Upper lobe of left lung (tissue), 6 donors: ENCODE data around the gene PLSCR4. TPM values are rescaled to one million over a fixed set of nuclear protein-coding genes. Genes with fewer than 3 reads are reported as not detected.
"Not testable (repeated sequence)": the region's sequence is repeated elsewhere in the genome, so short reads cannot be mapped to it uniquely, and the experiment has no call there.

Experiments
- ATAC-seq, 2 donors: fragments of 200-7000 bp; cut with Tn5 transposase; one replicate each; pipeline ENCODE4 v1.9.1; 2022; ENCODE audit warnings: mild to moderate bottlenecking in 2 of 2, moderate library complexity in 2 of 2; ENCODE audit not compliant: low FRiP score in 2 of 2
- DNase-seq, 2 donors: peaks; one replicate each; pipeline ENCODE4 v3.0.0-alpha.2; 2019 to 2020
- H3K27ac ChIP-seq, 4 donors: fragments of 200-600 bp; sonication (generic); one replicate each; pipeline ENCODE4 v1.5.1; 2016 to 2019
- H3K27me3 ChIP-seq, 4 donors: fragments of 200-600 bp; sonication (generic); one replicate each; pipeline ENCODE4 v1.5.1; 2017 to 2019
- H3K36me3 ChIP-seq, 4 donors: fragments of 200-600 bp; sonication (generic); one replicate each; pipeline ENCODE4 v1.5.1; 2016 to 2019
- H3K4me1 ChIP-seq, 4 donors: fragments of 200-600 bp; sonication (generic); one replicate each; pipeline ENCODE4 v1.5.1; 2018 to 2019
- H3K4me3 ChIP-seq, 4 donors: fragments of 200-600 bp; sonication (generic); one replicate each; pipeline ENCODE4 v1.5.1; 2017 to 2019; ENCODE audit warnings: mild to moderate bottlenecking in 2 of 4, moderate library complexity in 1 of 4
- H3K9me3 ChIP-seq, 4 donors: fragments of 200-600 bp; sonication (generic); one replicate each; pipeline ENCODE4 v1.5.1; 2018 to 2019
- CTCF ChIP-seq, 6 experiments: fragments of 450-650 bp in 4 of 6; fragments of 200-600 bp in 2 of 6; sonication (generic) in 2 of 6; IDR thresholded peaks; one replicate each; pipeline ENCODE4 v1.5.1; 2016 to 2019; ENCODE audit warnings: antibody characterized with exemption in 6 of 6
- EP300 ChIP-seq, 4 donors: sonication (generic); formaldehyde crosslinking; IDR thresholded peaks; one replicate each; pipeline ENCODE4 v1.5.1; 2017; ENCODE audit warnings: antibody characterized with exemption in 4 of 4, control low read depth in 2 of 4
- POLR2A ChIP-seq, 4 donors: fragments of 450-650 bp; IDR thresholded peaks; one replicate each; pipeline ENCODE4 v1.5.1; 2016 to 2017; ENCODE audit warnings: antibody characterized with exemption in 4 of 4, mild to moderate bottlenecking in 2 of 4
- POLR2AphosphoS5 ChIP-seq, 2 donors: sonication (generic); formaldehyde crosslinking; IDR thresholded peaks; one replicate each; pipeline ENCODE4 v1.5.1; 2017; ENCODE audit warnings: antibody characterized with exemption in 2 of 2
- WGBS, 2 donors: methylation state at CpG; one replicate each; pipeline ENCODE4 v1.1.5; 2017 to 2018; 5-methylcytosine and 5-hydroxymethylcytosine counted together
- total RNA-seq, 6 donors: library from RNA; depleted of rRNA in 4 of 6; stranded (reverse); fragments of >200 nt in 4 of 6; gene quantifications; one replicate each; pipeline versions ENCODE4 v1.1.0 to v1.2.1, GENCODE V29; 2016 to 2021
- donor health status: DM: no; HTN: no; CAD: no; lungs with moderate emphysema.
- donor health status: DM: no; HTN: yes; CAD: no; lungs with severe emphysema.

Gene PLSCR4
- total RNA-seq = 10 to 100 TPM; 16.8 to 56.4 (median 37.8) TPM

GRCh38 chr3:146250449-146251382 lies at the start of gene PLSCR4:
Gene PLSCR4 (minus strand): TSS chr3:146251105. CDS start chr3:146222071, 29,034 bp downstream.
- Histone ChIP-seq H3K9me3 (no peaks in the 10 kb centered on the region), H3K27me3 (no peaks in the 10 kb centered on the region), H3K4me1 (peaks cover 3 to 26% (median 7%) of the 10 kb centered on the region in 4 donors), H3K27ac (peak within 1 kb of the TSS; percentile 90 to 96 (median 91)), H3K4me3 (peak within 1 kb of the TSS; percentile 76 to 93 (median 88)), H3K36me3 (no peaks in the 10 kb centered on the region)
- ATAC-seq = peak; percentile 92 to 98
- TF ChIP-seq POLR2AphosphoS5 (IDR thresholded peaks at IDR 0.05) = peak; percentile 43 to 55
- TF ChIP-seq CTCF (IDR thresholded peaks at IDR 0.05) = no peak
- TF ChIP-seq POLR2A (IDR thresholded peaks at IDR 0.05) = peak in 2 of 4 donors; percentile 55 to 57
- no peak for TF ChIP-seq EP300 (IDR thresholded peaks at IDR 0.05)
- WGBS, 2 donors = 1% methylated on average over 60 to 67 of the region's 78 CpGs
- peak; percentile 66 to 96 for DNase-seq

- not testable (repeated sequence) for H3K36me3 ChIP-seq, H3K27me3 ChIP-seq, H3K9me3 ChIP-seq, H3K27ac ChIP-seq, H3K4me1 ChIP-seq, H3K4me3 ChIP-seq, ATAC-seq
- peak in 1 of 2 donors; percentile 56 for DNase-seq
- 100% methylated on average over 3 to 6 of the region's 6 CpGs for WGBS, 2 donors
Observed at GRCh38 chr3:146293401-146293800, 42.5 kb upstream of the PLSCR4 start.

GRCh38 chr3:146283781-146284445 lies 33.0 kb upstream of the PLSCR4 start:
- no peaks in the 10 kb centered on the region for H3K36me3 ChIP-seq
- WGBS, 2 donors = 63 to 69% methylated on average over 1 of the region's 1 CpG
- no peaks in the 10 kb centered on the region for H3K27me3 ChIP-seq
- ATAC-seq (no peak), DNase-seq (no peak)
- no peak overlapping the region for H3K4me3 ChIP-seq
- H3K27ac ChIP-seq = no peak overlapping the region
- TF ChIP-seq EP300 (IDR thresholded peaks at IDR 0.05) (no peak), CTCF (IDR thresholded peaks at IDR 0.05) (no peak), POLR2A (IDR thresholded peaks at IDR 0.05) (no peak), POLR2AphosphoS5 (IDR thresholded peaks at IDR 0.05) (no peak)
- no peaks in the 10 kb centered on the region for H3K9me3 ChIP-seq
- peaks cover 0 to 4% (median 0%) of the 10 kb centered on the region in 4 donors for H3K4me1 ChIP-seq

GRCh38 chr3:146280864-146281263 lies 30.0 kb upstream of the PLSCR4 start:
- Histone ChIP-seq H3K4me1 (peaks cover 0 to 15% (median 5%) of the 10 kb centered on the region in 4 donors), H3K36me3 (no peaks in the 10 kb centered on the region), H3K9me3 (no peaks in the 10 kb centered on the region), H3K27ac (no peak overlapping the region), H3K27me3 (no peaks in the 10 kb centered on the region), H3K4me3 (no peak overlapping the region)
- no peak for DNase-seq
- 52 to 61% methylated on average over 4 of the region's 4 CpGs for WGBS, 2 donors
- ATAC-seq = no peak
- no peak for TF ChIP-seq EP300 (IDR thresholded peaks at IDR 0.05)
- TF ChIP-seq POLR2AphosphoS5 (IDR thresholded peaks at IDR 0.05) = no peak
- TF ChIP-seq POLR2A (IDR thresholded peaks at IDR 0.05) = no peak
- no peak for TF ChIP-seq CTCF (IDR thresholded peaks at IDR 0.05)

- 84 to 85% methylated on average over 3 of the region's 3 CpGs for WGBS, 2 donors
- Histone ChIP-seq H3K36me3 (no peaks in the 10 kb centered on the region), H3K4me3 (no peak overlapping the region), H3K9me3 (no peaks in the 10 kb centered on the region), H3K27ac (no peak overlapping the region), H3K27me3 (no peaks in the 10 kb centered on the region), H3K4me1 (peaks cover 0 to 15% (median 5%) of the 10 kb centered on the region in 4 donors)
- no peak for ATAC-seq
- TF ChIP-seq EP300 (IDR thresholded peaks at IDR 0.05) (no peak), CTCF (IDR thresholded peaks at IDR 0.05) (no peak), POLR2A (IDR thresholded peaks at IDR 0.05) (no peak), POLR2AphosphoS5 (IDR thresholded peaks at IDR 0.05) (no peak)
- no peak for DNase-seq
Observed at GRCh38 chr3:146279951-146280350, 29.0 kb upstream of the PLSCR4 start.
